Activated B cell treated with CpG ODN at 0.5 μM for 24 hours (primary cell): ENCODE data around the gene ANKH. TPM values are rescaled to one million over a fixed set of nuclear protein-coding genes. Genes with fewer than 3 reads are reported as not detected.
A peak's percentile ranks its signal among the peaks of the same experiment; 100 is the strongest.

ENCODE experiments used
- ATAC-seq: fragments of 200-7000 bp; cut with Tn5 transposase; one replicate; pipeline ENCODE4 v1.10.0; 2021; ENCODE audit warnings: low read depth, mild to moderate bottlenecking, moderate library complexity
- CTCF ChIA-PET: fragments of 350-600 bp; sonication (Branson Sonifier 250); formaldehyde crosslinking; loops from one replicate; lab custom pipeline; 2021; ENCODE audit warnings: antibody characterized with exemption; lab: Charles Lee
- POLR2A ChIA-PET: fragments of 350-600 bp; sonication (Branson Sonifier 250); formaldehyde crosslinking; loops from one replicate; lab custom pipeline; 2021; ENCODE audit warnings: antibody characterized with exemption; lab: Charles Lee
- DNase-seq: peaks from one replicate; pipeline ENCODE4 v3.0.0; 2022
- H3K27ac Mint-ChIP-seq: one replicate; pipeline ENCODE4 v1.8.0; 2020; ENCODE audit warnings: mixed read lengths
- H3K27me3 Mint-ChIP-seq: one replicate; pipeline ENCODE4 v1.8.0; 2021; ENCODE audit warnings: mixed read lengths
- H3K36me3 Mint-ChIP-seq: one replicate; pipeline ENCODE4 v1.8.0; 2021; ENCODE audit warnings: low read depth, mixed read lengths
- H3K4me1 Mint-ChIP-seq: one replicate; pipeline ENCODE4 v1.8.0; 2021; ENCODE audit warnings: mixed read lengths
- H3K4me3 Mint-ChIP-seq: one replicate; pipeline ENCODE4 v1.8.0; 2020; ENCODE audit warnings: mild to moderate bottlenecking, mixed read lengths
- H3K9me3 Mint-ChIP-seq: one replicate; pipeline ENCODE4 v1.8.0; 2020; ENCODE audit warnings: mixed read lengths
- CTCF ChIP-seq: fragments of 200-600 bp; IDR thresholded peaks from one replicate; pipeline ENCODE4 v1.8.0; 2022; ENCODE audit warnings: antibody characterized with exemption, mild to moderate bottlenecking
- intact Hi-C: fragments of 100-400 bp; cut with micrococcal nuclease; formaldehyde crosslinking; loops from one replicate; pipeline ENCODE4 v1.15.1; 2024
- total RNA-seq: library from RNA; stranded (reverse); gene quantifications from 2 replicates; pipeline ENCODE4 v1.2.3, GENCODE V29; 2022

The ANKH gene
- total RNA-seq, 1 donor from 2014 or later: 43.3 TPM

DNA sequence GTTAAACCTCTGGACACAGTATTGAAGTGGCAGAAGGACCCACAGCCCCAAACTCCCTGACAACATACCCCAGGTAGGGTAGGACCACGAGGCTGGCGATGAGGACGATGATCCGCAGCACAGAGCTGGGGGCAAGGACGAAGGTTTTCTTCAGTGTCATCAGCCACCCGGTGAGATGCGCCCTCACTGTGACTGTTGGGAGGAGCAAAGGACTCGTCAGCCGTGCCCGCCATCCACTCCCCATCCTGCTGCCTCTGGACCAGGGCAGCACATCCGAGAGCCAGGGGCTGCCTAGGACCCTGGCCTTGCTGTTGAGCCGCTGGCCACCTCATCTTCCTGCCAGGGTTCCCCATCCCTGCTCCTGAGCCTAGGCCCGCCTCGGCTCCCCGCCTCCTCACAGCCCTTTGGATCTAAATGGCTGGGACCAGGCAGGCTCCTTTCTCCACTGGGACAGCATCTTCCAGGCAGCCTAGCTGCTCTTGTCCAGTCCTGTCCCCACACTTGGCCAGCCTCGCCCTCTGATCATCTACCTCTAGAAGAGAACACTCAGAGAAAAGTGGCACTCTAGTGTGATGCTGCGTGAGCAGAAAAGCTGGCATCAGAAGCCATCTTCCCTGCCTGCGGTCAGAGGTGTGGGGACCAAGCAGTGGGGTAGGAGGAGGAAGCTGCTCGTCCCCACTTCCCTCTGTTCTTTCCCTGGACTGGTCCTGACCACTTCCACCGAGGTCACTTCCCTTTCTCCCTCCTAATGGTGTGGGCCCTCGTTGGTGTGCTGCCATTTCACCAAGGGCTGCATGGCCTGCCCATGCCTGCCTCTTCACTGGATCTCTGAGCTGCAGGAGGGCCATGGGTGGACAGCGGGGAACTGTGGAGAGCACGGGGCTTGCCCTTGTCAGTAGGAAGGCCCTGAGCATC lies 157.8 kb downstream of the ANKH start:
- ATAC-seq: no peak
- ChIA-PET CTCF (interaction anchor here (1.5 kb wide), 1 partner anchor 11 kb away, joined by 6 read pairs; no protein-coding TSS in a partner anchor), POLR2A (interaction anchor here (0.6 kb wide), 1 partner anchor 283 kb away, joined by 3 read pairs; no protein-coding TSS in a partner anchor)
- TF ChIP-seq CTCF: no peak
- no peak overlapping the region for H3K4me3 Mint-ChIP-seq
- H3K9me3 Mint-ChIP-seq: no peaks in the 10 kb centered on the region
- H3K27me3 Mint-ChIP-seq: no peaks in the 10 kb centered on the region
- no peak for DNase-seq
- intact Hi-C loops: no loop called here
- H3K4me1 Mint-ChIP-seq: no peaks in the 10 kb centered on the region
- H3K27ac Mint-ChIP-seq: no peak overlapping the region
- H3K36me3 Mint-ChIP-seq: peaks cover 88% of the 10 kb centered on the region

GRCh38 chr5:14712666-14713065 lies 158.9 kb downstream of the ANKH start:
- no peak overlapping the region for H3K27ac Mint-ChIP-seq

GRCh38 chr5:14712131-14712530 lies 159.4 kb downstream of the ANKH start:
- peak overlapping the region; percentile 30 for H3K27ac Mint-ChIP-seq
- H3K4me1 Mint-ChIP-seq: peaks cover 3% of the 10 kb centered on the region
- ChIA-PET CTCF (no interaction called here), POLR2A (no interaction called here)
- H3K27me3 Mint-ChIP-seq: no peaks in the 10 kb centered on the region
- TF ChIP-seq CTCF: no peak
- no peak for DNase-seq
- no peaks in the 10 kb centered on the region for H3K9me3 Mint-ChIP-seq
- peaks cover 92% of the 10 kb centered on the region for H3K36me3 Mint-ChIP-seq
- intact Hi-C loops: no loop called here
- no peak overlapping the region for H3K4me3 Mint-ChIP-seq
- no peak for ATAC-seq

More at GRCh38 chr5:14712666-14713065, 158.9 kb downstream of the ANKH start:
- Mint-ChIP-seq H3K4me3 (no peak overlapping the region), H3K36me3 (peaks cover 92% of the 10 kb centered on the region), H3K9me3 (no peaks in the 10 kb centered on the region), H3K4me1 (peaks cover 3% of the 10 kb centered on the region), H3K27me3 (no peaks in the 10 kb centered on the region)
- no peak for TF ChIP-seq CTCF
- intact Hi-C loops: no loop called here
- ChIA-PET POLR2A (no interaction called here), CTCF (no interaction called here)
- ATAC-seq (no peak), DNase-seq (no peak)

DNA sequence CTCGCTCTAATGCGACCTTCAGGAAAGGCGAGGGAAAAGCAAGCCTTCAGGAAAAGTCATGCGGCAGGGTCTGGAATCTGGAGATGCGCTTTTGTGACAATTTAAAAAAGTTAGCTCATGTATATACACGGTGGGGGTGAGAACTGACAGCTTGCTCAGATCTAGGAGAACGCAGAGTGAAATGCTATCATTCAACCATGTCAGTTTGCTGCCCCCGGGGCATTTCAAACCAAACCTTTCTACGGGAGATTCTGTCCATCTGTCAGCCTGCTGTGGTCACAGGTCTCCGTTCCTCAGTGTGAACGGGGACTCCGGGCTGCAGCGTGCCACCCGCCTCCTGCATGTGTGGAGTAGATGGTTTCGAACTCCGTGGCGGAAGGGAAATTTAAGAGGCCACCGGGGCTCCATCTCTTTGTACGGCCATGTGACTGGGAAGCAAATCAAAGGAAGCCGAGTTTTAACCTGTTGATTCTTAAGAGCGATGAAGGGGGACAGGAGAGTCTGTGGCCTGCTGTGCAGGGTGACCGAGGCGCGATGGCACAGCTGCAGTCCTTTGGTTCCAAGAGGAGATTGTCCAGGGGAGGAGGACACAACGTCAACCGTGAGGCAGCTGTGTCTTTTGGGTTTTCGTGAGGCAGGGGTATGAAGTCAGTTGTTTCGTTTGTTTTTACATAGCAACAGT lies 161.1 kb downstream of the ANKH start:
- peaks cover 93% of the 10 kb centered on the region for H3K36me3 Mint-ChIP-seq
- H3K27ac Mint-ChIP-seq: no peak overlapping the region
- H3K27me3 Mint-ChIP-seq: no peaks in the 10 kb centered on the region
- intact Hi-C loops: no loop called here
- ChIA-PET POLR2A (no interaction called here), CTCF (no interaction called here)
- TF ChIP-seq CTCF: no peak
- no peak for ATAC-seq
- no peaks in the 10 kb centered on the region for H3K9me3 Mint-ChIP-seq
- H3K4me1 Mint-ChIP-seq: peaks cover 20% of the 10 kb centered on the region
- no peak overlapping the region for H3K4me3 Mint-ChIP-seq
- DNase-seq: no peak

DNA sequence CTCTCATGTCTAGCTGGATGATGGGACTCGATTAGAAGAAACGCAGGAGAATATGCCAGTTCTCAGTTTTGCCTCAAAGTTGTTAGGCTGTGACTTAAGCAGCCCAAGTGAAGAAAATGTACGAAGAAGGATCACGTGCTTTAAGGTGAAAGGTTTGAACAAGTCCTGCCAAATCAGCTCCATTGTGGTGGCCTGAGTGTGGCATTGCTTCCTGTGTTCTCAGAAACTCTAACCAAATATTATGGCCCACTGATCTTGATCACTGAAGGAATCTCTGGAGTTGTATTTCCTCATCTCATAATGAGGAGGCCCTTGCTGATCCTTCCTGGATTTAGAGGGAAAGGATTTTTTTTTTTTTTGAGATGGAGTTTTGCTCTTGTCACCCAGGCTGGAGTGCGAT lies 163.0 kb downstream of the ANKH start:
- no peaks in the 10 kb centered on the region for H3K27me3 Mint-ChIP-seq
- POLR2A ChIA-PET: no interaction called here
- no peak overlapping the region for H3K4me3 Mint-ChIP-seq
- H3K27ac Mint-ChIP-seq: no peak overlapping the region
- CTCF ChIA-PET: interaction anchor here (0.7 to 0.8 kb wide), 2 partner anchors 162 to 295 kb away, joined by 3 read pairs; no protein-coding TSS in a partner anchor
- ATAC-seq (no peak), DNase-seq (no peak)
- H3K36me3 Mint-ChIP-seq: peaks cover 87% of the 10 kb centered on the region
- intact Hi-C loops: no loop called here
- H3K4me1 Mint-ChIP-seq: peaks cover 23% of the 10 kb centered on the region
- H3K9me3 Mint-ChIP-seq: no peaks in the 10 kb centered on the region
- no peak for TF ChIP-seq CTCF
